Activated CD8-positive, alpha-beta memory T cell treated with anti-CD3 and anti-CD28 coated beads for 24 hours (primary cell): ENCODE results near the gene SHMT2.

Source experiments
- DNase-seq: peaks from one replicate; pipeline ENCODE4 v3.0.0-alpha.2; 2020

Gene SHMT2

GRCh38 chr12:57229634-57230380, at the start of gene SHMT2:
SHMT2 (plus strand) TSS chr12:57229711; CDS start chr12:57229779, 68 bp downstream.
- peak; percentile 95 for DNase-seq

- DNase-seq = no peak
Measured at GRCh38 chr12:57180321-57180989, 49.1 kb upstream of the SHMT2 start.

- no peak for DNase-seq
Measured at GRCh38 chr12:57181072-57181471, 48.4 kb upstream of the SHMT2 start.

- DNase-seq = no peak
Measured at GRCh38 chr12:57181561-57182155, 47.9 kb upstream of the SHMT2 start.

GRCh38 chr12:57182918-57183575, 46.5 kb upstream of the SHMT2 start:
- DNase-seq = peak; percentile 93

GRCh38 chr12:57183939-57184725, 45.4 kb upstream of the SHMT2 start:
- DNase-seq = no peak

- DNase-seq = no peak
Measured at GRCh38 chr12:57185403-57185802, 44.1 kb upstream of the SHMT2 start.

- no peak for DNase-seq
Measured at GRCh38 chr12:57185906-57186508, 43.5 kb upstream of the SHMT2 start.

- no peak for DNase-seq
Measured at GRCh38 chr12:57187222-57188089, 42.1 kb upstream of the SHMT2 start.

GRCh38 chr12:57188090-57188425, 41.5 kb upstream of the SHMT2 start:
- DNase-seq = no peak

GRCh38 chr12:57190037-57190436, 39.5 kb upstream of the SHMT2 start:
- no peak for DNase-seq

- DNase-seq = no peak
Measured at GRCh38 chr12:57190821-57191220, 38.7 kb upstream of the SHMT2 start.

GRCh38 chr12:57191410-57191809, 38.1 kb upstream of the SHMT2 start:
- DNase-seq = no peak

GRCh38 chr12:57192920-57193319, 36.6 kb upstream of the SHMT2 start:
- DNase-seq = no peak

- DNase-seq = no peak
Measured at GRCh38 chr12:57193706-57194245, 35.7 kb upstream of the SHMT2 start.

- DNase-seq = no peak
Measured at GRCh38 chr12:57194253-57194652, 35.3 kb upstream of the SHMT2 start.

- DNase-seq = no peak
Measured at GRCh38 chr12:57195186-57195585, 34.3 kb upstream of the SHMT2 start.

GRCh38 chr12:57195611-57196371, 33.7 kb upstream of the SHMT2 start:
- no peak for DNase-seq

- DNase-seq = no peak
Measured at GRCh38 chr12:57196439-57196838, 33.1 kb upstream of the SHMT2 start.

- DNase-seq = no peak
Measured at GRCh38 chr12:57196956-57197355, 32.6 kb upstream of the SHMT2 start.
